ENCODE data around the gene ACTR3. TPM values are rescaled to one million over a fixed set of nuclear protein-coding genes. Genes with fewer than 3 reads are reported as not detected.

The ACTR3 gene
- total and polyA plus RNA-seq, 4 donors, result 34.4 to 99.6 (median 51.8) TPM

- no peak overlapping the region for H3K4me3 ChIP-seq (ENCODE audit: low read depth in 1 of 3, low read length in 3 of 3)
- H3K27me3 ChIP-seq (ENCODE audit: control insufficient read depth in 4 of 4, insufficient read depth in 4 of 4, low read length in 3 of 4), result no peaks in the 10 kb centered on the region
- DNase-seq (ENCODE audit: low spot score), result no peak
- no peak overlapping the region for H3K9ac ChIP-seq (ENCODE audit: low read depth in 1 of 2, low read length in 2 of 2)
- H3K4me1 ChIP-seq (ENCODE audit: control insufficient read depth in 4 of 4, insufficient read depth in 4 of 4, low read length in 3 of 4), result no peaks in the 10 kb centered on the region
- no peak for TF ChIP-seq HNF4A (conservative IDR thresholded peaks at IDR 0.05)
- no peak for TF ChIP-seq FOXA2 (IDR thresholded peaks at IDR 0.05)
- TF ChIP-seq FOXA1 (IDR thresholded peaks at IDR 0.05), result no peak
- no peak for TF ChIP-seq EGR1 (IDR thresholded peaks at IDR 0.05; ENCODE audit: low read depth in 2 of 2)
- no peak for TF ChIP-seq TAF1 (conservative IDR thresholded peaks at IDR 0.05)
- no peak for TF ChIP-seq MAX (IDR thresholded peaks at IDR 0.05)
- no peak for TF ChIP-seq YY1 (IDR thresholded peaks at IDR 0.05)
- H3K36me3 ChIP-seq (ENCODE audit: control insufficient read depth in 4 of 4, insufficient read depth in 3 of 4, low read depth in 1 of 4, low read length in 3 of 4), result peaks cover 0 to 20% (median 6%) of the 10 kb centered on the region in 4 donors
- no peak overlapping the region for H3K27ac ChIP-seq (ENCODE audit: low read depth in 1 of 2, low read length in 2 of 2)
- 90% methylated on average over 3 of the region's 3 CpGs for WGBS
- H3K9me3 ChIP-seq (ENCODE audit: control insufficient read depth in 4 of 4, low read length in 3 of 4), result no peaks in the 10 kb centered on the region
These were observed 31.1 kb downstream of the ACTR3 start for GRCh38 chr2:113920996-113921395.

DNA sequence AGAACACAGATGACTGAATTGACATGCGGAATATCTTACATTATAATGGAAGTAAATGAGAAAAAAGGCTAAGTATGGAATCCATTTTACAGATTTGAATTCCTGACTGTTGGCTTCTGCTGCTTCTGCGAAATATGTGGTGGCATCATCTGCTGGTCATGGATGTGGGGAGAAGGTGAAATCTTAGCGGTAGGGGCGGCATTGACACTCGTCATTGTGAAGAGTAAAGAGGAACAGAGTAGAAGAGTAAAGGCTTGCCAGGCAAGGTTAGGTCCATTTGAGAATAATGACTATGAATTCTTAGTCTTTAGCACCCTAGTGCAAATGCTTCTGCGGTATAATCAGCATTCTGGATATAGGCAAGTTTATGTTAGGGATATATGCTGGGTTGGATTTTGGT lies 32.4 kb downstream of the ACTR3 start:
- no peaks in the 10 kb centered on the region for H3K27me3 ChIP-seq (ENCODE audit: control insufficient read depth in 4 of 4, insufficient read depth in 4 of 4, low read length in 3 of 4)
- no peaks in the 10 kb centered on the region for H3K9me3 ChIP-seq (ENCODE audit: control insufficient read depth in 4 of 4, low read length in 3 of 4)
- H3K36me3 ChIP-seq (ENCODE audit: control insufficient read depth in 4 of 4, insufficient read depth in 3 of 4, low read depth in 1 of 4, low read length in 3 of 4), result peaks cover 0 to 20% (median 8%) of the 10 kb centered on the region in 4 donors
- no peaks in the 10 kb centered on the region for H3K4me1 ChIP-seq (ENCODE audit: control insufficient read depth in 4 of 4, insufficient read depth in 4 of 4, low read length in 3 of 4)
- TF ChIP-seq MAX (IDR thresholded peaks at IDR 0.05) (no peak), ATF3 (IDR thresholded peaks at IDR 0.05) (no peak), JUND (IDR thresholded peaks at IDR 0.05) (no peak), HNF4A (conservative IDR thresholded peaks at IDR 0.05) (no peak), TAF1 (conservative IDR thresholded peaks at IDR 0.05) (no peak), SP1 (IDR thresholded peaks at IDR 0.05) (no peak), RXRA (IDR thresholded peaks at IDR 0.05) (no peak)
- TF ChIP-seq, protein P1, sequence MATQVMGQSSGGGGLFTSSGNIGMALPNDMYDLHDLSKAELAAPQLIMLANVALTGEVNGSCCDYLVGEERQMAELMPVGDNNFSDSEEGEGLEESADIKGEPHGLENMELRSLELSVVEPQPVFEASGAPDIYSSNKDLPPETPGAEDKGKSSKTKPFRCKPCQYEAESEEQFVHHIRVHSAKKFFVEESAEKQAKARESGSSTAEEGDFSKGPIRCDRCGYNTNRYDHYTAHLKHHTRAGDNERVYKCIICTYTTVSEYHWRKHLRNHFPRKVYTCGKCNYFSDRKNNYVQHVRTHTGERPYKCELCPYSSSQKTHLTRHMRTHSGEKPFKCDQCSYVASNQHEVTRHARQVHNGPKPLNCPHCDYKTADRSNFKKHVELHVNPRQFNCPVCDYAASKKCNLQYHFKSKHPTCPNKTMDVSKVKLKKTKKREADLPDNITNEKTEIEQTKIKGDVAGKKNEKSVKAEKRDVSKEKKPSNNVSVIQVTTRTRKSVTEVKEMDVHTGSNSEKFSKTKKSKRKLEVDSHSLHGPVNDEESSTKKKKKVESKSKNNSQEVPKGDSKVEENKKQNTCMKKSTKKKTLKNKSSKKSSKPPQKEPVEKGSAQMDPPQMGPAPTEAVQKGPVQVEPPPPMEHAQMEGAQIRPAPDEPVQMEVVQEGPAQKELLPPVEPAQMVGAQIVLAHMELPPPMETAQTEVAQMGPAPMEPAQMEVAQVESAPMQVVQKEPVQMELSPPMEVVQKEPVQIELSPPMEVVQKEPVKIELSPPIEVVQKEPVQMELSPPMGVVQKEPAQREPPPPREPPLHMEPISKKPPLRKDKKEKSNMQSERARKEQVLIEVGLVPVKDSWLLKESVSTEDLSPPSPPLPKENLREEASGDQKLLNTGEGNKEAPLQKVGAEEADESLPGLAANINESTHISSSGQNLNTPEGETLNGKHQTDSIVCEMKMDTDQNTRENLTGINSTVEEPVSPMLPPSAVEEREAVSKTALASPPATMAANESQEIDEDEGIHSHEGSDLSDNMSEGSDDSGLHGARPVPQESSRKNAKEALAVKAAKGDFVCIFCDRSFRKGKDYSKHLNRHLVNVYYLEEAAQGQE (IDR thresholded peaks at IDR 0.05), result no peak
- TF ChIP-seq, protein P2, sequence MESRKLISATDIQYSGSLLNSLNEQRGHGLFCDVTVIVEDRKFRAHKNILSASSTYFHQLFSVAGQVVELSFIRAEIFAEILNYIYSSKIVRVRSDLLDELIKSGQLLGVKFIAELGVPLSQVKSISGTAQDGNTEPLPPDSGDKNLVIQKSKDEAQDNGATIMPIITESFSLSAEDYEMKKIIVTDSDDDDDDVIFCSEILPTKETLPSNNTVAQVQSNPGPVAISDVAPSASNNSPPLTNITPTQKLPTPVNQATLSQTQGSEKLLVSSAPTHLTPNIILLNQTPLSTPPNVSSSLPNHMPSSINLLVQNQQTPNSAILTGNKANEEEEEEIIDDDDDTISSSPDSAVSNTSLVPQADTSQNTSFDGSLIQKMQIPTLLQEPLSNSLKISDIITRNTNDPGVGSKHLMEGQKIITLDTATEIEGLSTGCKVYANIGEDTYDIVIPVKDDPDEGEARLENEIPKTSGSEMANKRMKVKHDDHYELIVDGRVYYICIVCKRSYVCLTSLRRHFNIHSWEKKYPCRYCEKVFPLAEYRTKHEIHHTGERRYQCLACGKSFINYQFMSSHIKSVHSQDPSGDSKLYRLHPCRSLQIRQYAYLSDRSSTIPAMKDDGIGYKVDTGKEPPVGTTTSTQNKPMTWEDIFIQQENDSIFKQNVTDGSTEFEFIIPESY (IDR thresholded peaks at IDR 0.05), result no peak
- TF ChIP-seq, protein P3, sequence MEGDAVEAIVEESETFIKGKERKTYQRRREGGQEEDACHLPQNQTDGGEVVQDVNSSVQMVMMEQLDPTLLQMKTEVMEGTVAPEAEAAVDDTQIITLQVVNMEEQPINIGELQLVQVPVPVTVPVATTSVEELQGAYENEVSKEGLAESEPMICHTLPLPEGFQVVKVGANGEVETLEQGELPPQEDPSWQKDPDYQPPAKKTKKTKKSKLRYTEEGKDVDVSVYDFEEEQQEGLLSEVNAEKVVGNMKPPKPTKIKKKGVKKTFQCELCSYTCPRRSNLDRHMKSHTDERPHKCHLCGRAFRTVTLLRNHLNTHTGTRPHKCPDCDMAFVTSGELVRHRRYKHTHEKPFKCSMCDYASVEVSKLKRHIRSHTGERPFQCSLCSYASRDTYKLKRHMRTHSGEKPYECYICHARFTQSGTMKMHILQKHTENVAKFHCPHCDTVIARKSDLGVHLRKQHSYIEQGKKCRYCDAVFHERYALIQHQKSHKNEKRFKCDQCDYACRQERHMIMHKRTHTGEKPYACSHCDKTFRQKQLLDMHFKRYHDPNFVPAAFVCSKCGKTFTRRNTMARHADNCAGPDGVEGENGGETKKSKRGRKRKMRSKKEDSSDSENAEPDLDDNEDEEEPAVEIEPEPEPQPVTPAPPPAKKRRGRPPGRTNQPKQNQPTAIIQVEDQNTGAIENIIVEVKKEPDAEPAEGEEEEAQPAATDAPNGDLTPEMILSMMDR (IDR thresholded peaks at IDR 0.05; ENCODE audit: low read depth, low read length, missing input control), result no peak
- WGBS, result 97% methylated on average over 6 of the region's 6 CpGs
- H3K27ac ChIP-seq (ENCODE audit: low read depth in 1 of 2, low read length in 2 of 2), result no peak overlapping the region
- no peak for DNase-seq (ENCODE audit: low spot score)
- no peak overlapping the region for H3K4me3 ChIP-seq (ENCODE audit: low read depth in 1 of 3, low read length in 3 of 3)
- H3K9ac ChIP-seq (ENCODE audit: low read depth in 1 of 2, low read length in 2 of 2), result no peak overlapping the region

Measured in liver (tissue), 9 donors.